ENCODE data around the gene TMEM63C. TPM values are rescaled to one million over a fixed set of nuclear protein-coding genes. Genes with fewer than 3 reads are reported as not detected.

The TMEM63C gene
- total RNA-seq, 2 experiments from 2014 or later: 0.79 to 6.6 TPM

GRCh38 chr14:77273796-77274195 lies 92.2 kb downstream of the TMEM63C start:
- Histone ChIP-seq H3K36me3 (ENCODE audit: insufficient read depth, low read length) (no peaks in the 10 kb centered on the region), H3K4me2 (ENCODE audit: low read length) (no peak overlapping the region), H2AFZ (ENCODE audit: low read length) (no peak overlapping the region), H3K79me2 (ENCODE audit: insufficient read depth, low read depth, low read length) (no peaks in the 10 kb centered on the region), H3K4me3 (ENCODE audit: low read depth, low read length, poor library complexity, severe bottlenecking) (no peak overlapping the region), H3K9me2 (ENCODE audit: insufficient read depth, low read length) (no peaks in the 10 kb centered on the region), H3K9me3 (ENCODE audit: low read length) (no peaks in the 10 kb centered on the region), H4K20me1 (ENCODE audit: insufficient read depth, low read length) (no peaks in the 10 kb centered on the region), H3K27ac (ENCODE audit: low read depth, low read length, poor library complexity, severe bottlenecking) (no peak overlapping the region), H3K4me1 (ENCODE audit: insufficient read depth, low read length, poor library complexity, severe bottlenecking) (peaks cover 7% of the 10 kb centered on the region)
- BruUV-seq (replicated peaks): no TSS peak
- intact Hi-C loops (cut with micrococcal nuclease; ENCODE audit: unreplicated experiment): no loop called here
- TF ChIP-seq CTCF (conservative IDR thresholded peaks at IDR 0.05; ENCODE audit: low read length) (no peak), EZH2phosphoT487 (IDR thresholded peaks at IDR 0.05; ENCODE audit: borderline replicate concordance, low read depth, low read length) (no peak)
- ChIA-PET POLR2A (interaction anchor here (0.6 kb wide), 2 partner anchors 44 to 102 kb away, joined by 3 to 5 read pairs; no protein-coding TSS in a partner anchor), CTCF (ENCODE audit: unreplicated experiment) (no interaction called here)
- no peak for DNase-seq (ENCODE audit: low spot score)

GRCh38 chr14:77275041-77275580 lies 93.5 kb downstream of the TMEM63C start:
- no TSS peak for BruUV-seq (replicated peaks)

More at GRCh38 chr14:77275041-77275580, 93.5 kb downstream of the TMEM63C start:
- ChIA-PET POLR2A (interaction anchor here (0.5 to 1.0 kb wide), 2 partner anchors 9 to 12 kb away, joined by 3 to 4 read pairs; no protein-coding TSS in a partner anchor), CTCF (ENCODE audit: unreplicated experiment) (interaction anchor here (0.7 kb wide), 1 partner anchor 38 kb away, joined by 3 read pairs; no protein-coding TSS in a partner anchor)
- intact Hi-C loops (cut with micrococcal nuclease; ENCODE audit: unreplicated experiment): no loop called here
- H3K4me3 ChIP-seq (ENCODE audit: low read depth, low read length, poor library complexity, severe bottlenecking): no peak overlapping the region
- H2AFZ ChIP-seq (ENCODE audit: low read length): no peak overlapping the region
- no peaks in the 10 kb centered on the region for H3K79me2 ChIP-seq (ENCODE audit: insufficient read depth, low read depth, low read length)
- no peak overlapping the region for H3K4me2 ChIP-seq (ENCODE audit: low read length)
- H3K4me1 ChIP-seq (ENCODE audit: insufficient read depth, low read length, poor library complexity, severe bottlenecking): peaks cover 7% of the 10 kb centered on the region
- H3K27ac ChIP-seq (ENCODE audit: low read depth, low read length, poor library complexity, severe bottlenecking): no peak overlapping the region
- DNase-seq (ENCODE audit: low spot score): no peak
- H3K9me3 ChIP-seq (ENCODE audit: low read length): no peaks in the 10 kb centered on the region
- TF ChIP-seq CTCF (conservative IDR thresholded peaks at IDR 0.05; ENCODE audit: low read length): no peak
- TF ChIP-seq EZH2phosphoT487 (IDR thresholded peaks at IDR 0.05; ENCODE audit: borderline replicate concordance, low read depth, low read length): no peak
- no peaks in the 10 kb centered on the region for H3K9me2 ChIP-seq (ENCODE audit: insufficient read depth, low read length)
- H3K36me3 ChIP-seq (ENCODE audit: insufficient read depth, low read length): no peaks in the 10 kb centered on the region
- no peaks in the 10 kb centered on the region for H4K20me1 ChIP-seq (ENCODE audit: insufficient read depth, low read length)

Measured in OCI-LY7 (cell line).